ENCODE measurements around the gene ACTR1A. TPM values are rescaled to one million over a fixed set of nuclear protein-coding genes. Genes with fewer than 3 reads are reported as not detected.
"Not testable (repeated sequence)": the region's sequence is repeated elsewhere in the genome, so short reads cannot be mapped to it uniquely, and the experiment has no call there.

ACTR1A gene
- polyA plus RNA-seq, 1 donor (not counting 4 experiments of a cell fraction or from before 2014, with no cell fraction given): 162 TPM

DNA sequence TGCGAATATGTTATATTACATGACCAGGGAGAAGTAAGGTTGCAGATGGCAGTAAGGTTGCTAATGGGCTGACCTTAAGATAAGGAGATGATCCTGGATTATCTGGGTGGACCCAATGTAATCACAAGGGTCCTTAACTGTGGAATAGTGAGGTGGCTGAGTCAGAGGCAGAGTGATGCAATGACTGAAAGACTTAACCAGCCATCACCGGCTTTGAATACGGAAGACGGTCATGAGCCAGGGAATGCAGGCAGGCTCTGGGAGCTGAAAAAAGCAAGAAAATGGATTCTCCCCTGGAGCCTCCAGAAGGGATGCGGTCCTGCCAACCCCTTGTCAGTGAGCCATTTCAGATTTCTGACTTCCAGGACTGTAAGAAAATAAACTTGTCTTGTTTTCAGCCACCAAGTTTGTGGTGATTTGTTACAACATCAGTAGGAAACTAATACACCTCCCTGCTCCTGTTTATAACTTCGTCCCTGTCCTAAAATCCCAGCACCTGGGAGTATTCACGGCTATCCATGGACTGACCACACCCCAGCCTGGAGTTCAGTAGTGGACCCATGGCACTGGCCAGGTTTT lies 46.5 kb downstream of the ACTR1A start:
- H2AFZ ChIP-seq (ENCODE audit: control insufficient read depth, low read length): no peak overlapping the region
- peaks cover 20% of the 10 kb centered on the region for H3K4me1 ChIP-seq (ENCODE audit: control insufficient read depth, extremely low read depth, insufficient read depth, low read length)
- no peaks in the 10 kb centered on the region for H3K79me2 ChIP-seq (ENCODE audit: control insufficient read depth, insufficient read depth, low read length)
- dilution Hi-C loops (cut with MboI; ENCODE audit: extremely low pct_ligation_motif_present, low sequenced_read_pairs): no loop called here
- no peaks in the 10 kb centered on the region for H4K20me1 ChIP-seq (ENCODE audit: control insufficient read depth, extremely low read depth, insufficient read depth, low read length)
- H3K4me2 ChIP-seq (ENCODE audit: control insufficient read depth, extremely low read depth, insufficient read depth, low read depth, low read length): no peak overlapping the region
- no peak overlapping the region for H3K9ac ChIP-seq (ENCODE audit: control insufficient read depth, extremely low read depth, insufficient read depth, low read length)
- H3K9me1 ChIP-seq (ENCODE audit: control insufficient read depth, extremely low read depth, insufficient read depth, low read length): peaks cover 3% of the 10 kb centered on the region
- no peak overlapping the region for H3K4me3 ChIP-seq (ENCODE audit: control insufficient read depth in 2 of 3, extremely low read depth in 1 of 3, insufficient read depth in 2 of 3, low read depth in 1 of 3, low read length in 3 of 3)
- H3K27me3 ChIP-seq (ENCODE audit: control insufficient read depth, extremely low read depth, insufficient read depth, low read length): no peaks in the 10 kb centered on the region
- TF ChIP-seq, protein P1, sequence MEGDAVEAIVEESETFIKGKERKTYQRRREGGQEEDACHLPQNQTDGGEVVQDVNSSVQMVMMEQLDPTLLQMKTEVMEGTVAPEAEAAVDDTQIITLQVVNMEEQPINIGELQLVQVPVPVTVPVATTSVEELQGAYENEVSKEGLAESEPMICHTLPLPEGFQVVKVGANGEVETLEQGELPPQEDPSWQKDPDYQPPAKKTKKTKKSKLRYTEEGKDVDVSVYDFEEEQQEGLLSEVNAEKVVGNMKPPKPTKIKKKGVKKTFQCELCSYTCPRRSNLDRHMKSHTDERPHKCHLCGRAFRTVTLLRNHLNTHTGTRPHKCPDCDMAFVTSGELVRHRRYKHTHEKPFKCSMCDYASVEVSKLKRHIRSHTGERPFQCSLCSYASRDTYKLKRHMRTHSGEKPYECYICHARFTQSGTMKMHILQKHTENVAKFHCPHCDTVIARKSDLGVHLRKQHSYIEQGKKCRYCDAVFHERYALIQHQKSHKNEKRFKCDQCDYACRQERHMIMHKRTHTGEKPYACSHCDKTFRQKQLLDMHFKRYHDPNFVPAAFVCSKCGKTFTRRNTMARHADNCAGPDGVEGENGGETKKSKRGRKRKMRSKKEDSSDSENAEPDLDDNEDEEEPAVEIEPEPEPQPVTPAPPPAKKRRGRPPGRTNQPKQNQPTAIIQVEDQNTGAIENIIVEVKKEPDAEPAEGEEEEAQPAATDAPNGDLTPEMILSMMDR (optimal IDR thresholded peaks at IDR 0.05 in 1 of 3, IDR thresholded peaks at IDR 0.05 in 1 of 3, conservative IDR thresholded peaks at IDR 0.05 in 1 of 3; ENCODE audit: extremely low read depth in 1 of 3, insufficient read depth in 2 of 3, low read length in 3 of 3): no peak
- TF ChIP-seq EZH2 (IDR thresholded peaks at IDR 0.05; ENCODE audit: low read length): no peak
- no peaks in the 10 kb centered on the region for H3K9me3 ChIP-seq (ENCODE audit: control insufficient read depth, low read depth, low read length)
- FAIRE-seq: no peak
- peak overlapping the region; percentile 24 for H3K27ac ChIP-seq (ENCODE audit: control insufficient read depth, insufficient read depth, low read length)
- DNase-seq (ENCODE audit: low read depth, low spot score): no peak
- H3K36me3 ChIP-seq (ENCODE audit: control insufficient read depth in 2 of 2, extremely low read depth in 1 of 2, insufficient read depth in 2 of 2, low read length in 2 of 2): peaks cover 0 to 5% of the 10 kb centered on the region in 2 experiments

DNA sequence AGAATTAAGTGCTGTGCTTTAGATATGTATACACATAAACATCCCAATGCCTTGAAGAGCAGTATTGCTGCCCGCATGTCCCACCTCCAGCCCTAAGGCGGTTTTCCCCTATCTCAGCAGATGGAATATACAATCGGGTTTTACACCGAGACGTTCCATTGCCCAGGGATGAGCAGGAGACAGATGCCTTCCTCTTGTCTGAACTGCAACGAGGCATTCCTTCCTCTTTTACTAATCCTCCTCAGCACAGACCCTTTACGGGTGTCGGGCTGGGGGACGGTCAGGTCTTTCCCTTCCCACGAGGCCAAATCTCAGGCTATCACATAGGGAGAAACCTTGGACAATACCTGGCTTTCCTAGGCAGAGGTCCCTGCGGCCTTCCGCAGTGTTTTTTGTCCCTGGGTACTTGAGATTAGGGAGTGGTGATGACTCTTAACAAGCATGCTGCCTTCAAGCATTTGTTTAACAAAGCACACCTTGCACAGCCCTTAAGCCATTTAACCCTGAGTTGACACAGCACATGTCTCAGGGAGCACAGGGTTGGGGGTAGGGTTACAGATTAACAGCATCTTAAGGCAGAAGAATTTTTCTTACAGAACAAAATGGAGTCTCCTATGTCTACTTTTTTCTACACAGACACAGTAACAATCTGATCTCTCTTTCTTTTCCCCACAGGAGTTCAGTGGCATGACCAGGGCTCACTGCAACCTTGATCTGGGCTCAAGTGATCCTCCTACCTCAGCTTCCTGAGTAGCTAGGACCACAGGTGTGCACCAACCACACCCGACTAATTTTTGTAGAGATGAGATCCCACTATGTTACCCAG lies 47.6 kb downstream of the ACTR1A start:
- H3K9me3 ChIP-seq (ENCODE audit: control insufficient read depth, low read depth, low read length); H4K20me1 ChIP-seq (ENCODE audit: control insufficient read depth, extremely low read depth, insufficient read depth, low read length); H3K79me2 ChIP-seq (ENCODE audit: control insufficient read depth, insufficient read depth, low read length); H3K36me3 ChIP-seq (ENCODE audit: control insufficient read depth in 2 of 2, extremely low read depth in 1 of 2, insufficient read depth in 2 of 2, low read length in 2 of 2); dilution Hi-C loops (cut with MboI; ENCODE audit: extremely low pct_ligation_motif_present, low sequenced_read_pairs); H2AFZ ChIP-seq (ENCODE audit: control insufficient read depth, low read length); H3K4me3 ChIP-seq (ENCODE audit: control insufficient read depth in 2 of 3, extremely low read depth in 1 of 3, insufficient read depth in 2 of 3, low read depth in 1 of 3, low read length in 3 of 3); H3K9me1 ChIP-seq (ENCODE audit: control insufficient read depth, extremely low read depth, insufficient read depth, low read length); H3K4me2 ChIP-seq (ENCODE audit: control insufficient read depth, extremely low read depth, insufficient read depth, low read depth, low read length); DNase-seq (ENCODE audit: low read depth, low spot score); H3K9ac ChIP-seq (ENCODE audit: control insufficient read depth, extremely low read depth, insufficient read depth, low read length); H3K27me3 ChIP-seq (ENCODE audit: control insufficient read depth, extremely low read depth, insufficient read depth, low read length); FAIRE-seq: not testable (repeated sequence)
- Histone ChIP-seq H3K4me1 (ENCODE audit: control insufficient read depth, extremely low read depth, insufficient read depth, low read length) (peaks cover 18% of the 10 kb centered on the region), H3K27ac (ENCODE audit: control insufficient read depth, insufficient read depth, low read length) (peak overlapping the region; percentile 24)

Measured in keratinocyte (primary cell).